Activated B cell treated with CpG ODN at 0.5 μM for 24 hours (primary cell): ENCODE data around the gene PKN3. TPM values are rescaled to one million over a fixed set of nuclear protein-coding genes. Genes with fewer than 3 reads are reported as not detected.

Source experiments
- ATAC-seq: fragments of 200-7000 bp; cut with Tn5 transposase; one replicate; pipeline ENCODE4 v1.10.0; 2021; ENCODE audit warnings: low read depth, mild to moderate bottlenecking, moderate library complexity
- CTCF ChIA-PET: fragments of 350-600 bp; sonication (Branson Sonifier 250); formaldehyde crosslinking; loops from one replicate; lab custom pipeline; 2021; ENCODE audit warnings: antibody characterized with exemption; lab: Charles Lee
- POLR2A ChIA-PET: fragments of 350-600 bp; sonication (Branson Sonifier 250); formaldehyde crosslinking; loops from one replicate; lab custom pipeline; 2021; ENCODE audit warnings: antibody characterized with exemption; lab: Charles Lee
- DNase-seq: peaks from one replicate; pipeline ENCODE4 v3.0.0; 2022
- H3K27ac Mint-ChIP-seq: one replicate; pipeline ENCODE4 v1.8.0; 2020; ENCODE audit warnings: mixed read lengths
- H3K27me3 Mint-ChIP-seq: one replicate; pipeline ENCODE4 v1.8.0; 2021; ENCODE audit warnings: mixed read lengths
- H3K36me3 Mint-ChIP-seq: one replicate; pipeline ENCODE4 v1.8.0; 2021; ENCODE audit warnings: low read depth, mixed read lengths
- H3K4me1 Mint-ChIP-seq: one replicate; pipeline ENCODE4 v1.8.0; 2021; ENCODE audit warnings: mixed read lengths
- H3K4me3 Mint-ChIP-seq: one replicate; pipeline ENCODE4 v1.8.0; 2020; ENCODE audit warnings: mild to moderate bottlenecking, mixed read lengths
- H3K9me3 Mint-ChIP-seq: one replicate; pipeline ENCODE4 v1.8.0; 2020; ENCODE audit warnings: mixed read lengths
- CTCF ChIP-seq: fragments of 200-600 bp; IDR thresholded peaks from one replicate; pipeline ENCODE4 v1.8.0; 2022; ENCODE audit warnings: antibody characterized with exemption, mild to moderate bottlenecking
- intact Hi-C: fragments of 100-400 bp; cut with micrococcal nuclease; formaldehyde crosslinking; loops from one replicate; pipeline ENCODE4 v1.15.1; 2024
- total RNA-seq: library from RNA; stranded (reverse); gene quantifications from 2 replicates; pipeline ENCODE4 v1.2.3, GENCODE V29; 2022

Gene PKN3
- total RNA-seq, 1 donor from 2014 or later = 17.4 TPM

- Mint-ChIP-seq H3K4me1 (peaks cover 26% of the 10 kb centered on the region), H3K4me3 (no peak overlapping the region), H3K27me3 (no peaks in the 10 kb centered on the region), H3K36me3 (peaks cover 31% of the 10 kb centered on the region), H3K9me3 (no peaks in the 10 kb centered on the region), H3K27ac (no peak overlapping the region)
- ATAC-seq (no peak), DNase-seq (no peak)
- TF ChIP-seq CTCF = no peak
- POLR2A ChIA-PET = no interaction called here
- CTCF ChIA-PET = no interaction called here
- intact Hi-C loops = no loop called here
Measured at GRCh38 chr9:128719919-128720605, 17.8 kb downstream of the PKN3 start.

GRCh38 chr9:128720841-128721486 lies 18.7 kb downstream of the PKN3 start:
- Mint-ChIP-seq H3K4me3 (no peak overlapping the region), H3K27me3 (no peaks in the 10 kb centered on the region), H3K4me1 (peaks cover 28% of the 10 kb centered on the region), H3K36me3 (peaks cover 31% of the 10 kb centered on the region), H3K27ac (peak overlapping the region; percentile 35), H3K9me3 (no peaks in the 10 kb centered on the region)
- intact Hi-C loops = no loop called here
- no peak for TF ChIP-seq CTCF
- ChIA-PET CTCF (no interaction called here), POLR2A (no interaction called here)
- ATAC-seq (no peak), DNase-seq (no peak)

- TF ChIP-seq CTCF = no peak
- no peaks in the 10 kb centered on the region for H3K27me3 Mint-ChIP-seq
- POLR2A ChIA-PET = interaction anchor here (1.1 kb wide), 1 partner anchor 18 kb away, joined by 4 read pairs; no protein-coding TSS in a partner anchor
- ATAC-seq (no peak), DNase-seq (no peak)
- H3K4me3 Mint-ChIP-seq = no peak overlapping the region
- intact Hi-C loops = no loop called here
- H3K9me3 Mint-ChIP-seq = no peaks in the 10 kb centered on the region
- H3K36me3 Mint-ChIP-seq = peaks cover 31% of the 10 kb centered on the region
- peaks cover 28% of the 10 kb centered on the region for H3K4me1 Mint-ChIP-seq
- peak overlapping the region; percentile 89 for H3K27ac Mint-ChIP-seq
- CTCF ChIA-PET = no interaction called here
Measured at GRCh38 chr9:128721487-128722010, 19.2 kb downstream of the PKN3 start.

GRCh38 chr9:128722380-128723351 lies 20.4 kb downstream of the PKN3 start:
- peaks cover 31% of the 10 kb centered on the region for H3K36me3 Mint-ChIP-seq
- H3K9me3 Mint-ChIP-seq = no peaks in the 10 kb centered on the region
- ChIA-PET POLR2A (interaction anchor here (0.6 to 2.5 kb wide), 12 partner anchors 18 to 227 kb away, joined by 3 to 21 read pairs (median 4); no protein-coding TSS in a partner anchor), CTCF (no interaction called here)
- TF ChIP-seq CTCF = no peak
- intact Hi-C loops = no loop called here
- no peaks in the 10 kb centered on the region for H3K27me3 Mint-ChIP-seq
- H3K4me1 Mint-ChIP-seq = peaks cover 28% of the 10 kb centered on the region
- peak overlapping the region; percentile 89 for H3K27ac Mint-ChIP-seq
- DNase-seq (no peak), ATAC-seq (no peak)
- peak overlapping the region; percentile 92 for H3K4me3 Mint-ChIP-seq
